ENCODE data around the gene DNAL1. TPM values are rescaled to one million over a fixed set of nuclear protein-coding genes. Genes with fewer than 3 reads are reported as not detected.

The DNAL1 gene
- total and polyA plus RNA-seq, 2 of the 4 experiments (the other 2 are of a cell fraction) = 4.5 to 5.4 TPM

GRCh38 chr14:73722581-73722980 is 77.8 kb downstream of the DNAL1 start:
- Histone ChIP-seq H4K5ac (ENCODE audit: low read depth, low read length) (no peak overlapping the region), H2BK120ac (ENCODE audit: low read depth, low read length) (no peak overlapping the region), H2AK9ac (replicated peaks; ENCODE audit: low read depth, low read length, poor library complexity) (peak overlapping the region; percentile 46), H3K27me3 (ENCODE audit: control insufficient read depth, insufficient read depth, low read length) (no peaks in the 10 kb centered on the region), H3K4ac (ENCODE audit: low read depth, low read length) (no peak overlapping the region), H3K36me3 (ENCODE audit: control insufficient read depth, insufficient read depth, low read length) (peaks cover 70% of the 10 kb centered on the region), H3K9ac (ENCODE audit: low read depth, low read length) (no peak overlapping the region), H3K9me3 (ENCODE audit: control insufficient read depth, insufficient read depth, low read length) (no peaks in the 10 kb centered on the region), H3K79me1 (ENCODE audit: low read depth in 1 of 2, low read length in 2 of 2) (peaks cover 28 to 70% of the 10 kb centered on the region in 2 experiments), H2AFZ (replicated peaks; ENCODE audit: low read length, poor library complexity) (no peak overlapping the region), H2BK15ac (ENCODE audit: low read depth, low read length) (no peak overlapping the region), H3K14ac (replicated peaks; ENCODE audit: low read depth, low read length) (no peak overlapping the region), H4K8ac (ENCODE audit: low read depth in 2 of 2, low read length in 2 of 2) (no peak overlapping the region), H2BK5ac (ENCODE audit: low read depth, low read length, poor library complexity, severe bottlenecking) (no peak overlapping the region), H4K20me1 (ENCODE audit: insufficient read depth, low read length) (peaks cover 20% of the 10 kb centered on the region), H4K91ac (ENCODE audit: insufficient read depth, low read depth, low read length) (no peak overlapping the region), H3K4me2 (ENCODE audit: low read depth, low read length) (no peak overlapping the region), H3K18ac (ENCODE audit: low read depth, low read length) (no peak overlapping the region), H3K4me3 (ENCODE audit: insufficient read depth, low read depth, low read length) (no peak overlapping the region), H2BK20ac (ENCODE audit: low read depth, low read length) (no peak overlapping the region), H3K23ac (ENCODE audit: low read depth, low read length) (no peak overlapping the region), H3K4me1 (ENCODE audit: control insufficient read depth, insufficient read depth, low read length) (peaks cover 41% of the 10 kb centered on the region), H2AK5ac (ENCODE audit: low read depth, low read length) (no peak overlapping the region), H3K56ac (ENCODE audit: extremely low read depth, insufficient read depth, low read length) (no peak overlapping the region), H3K27ac (ENCODE audit: insufficient read depth, low read length) (no peak overlapping the region), H3K9me1 (ENCODE audit: insufficient read depth, low read length) (peaks cover 9% of the 10 kb centered on the region)
- CTCF ChIA-PET = no interaction called here
- in situ Hi-C loops (cut with MboI; ENCODE audit: low sequenced_read_pairs) = no loop called here
- no peak for ATAC-seq (ENCODE audit: low read depth)
- DNase-seq = no peak
- dilution Hi-C loops (cut with HindIII; ENCODE audit: low sequenced_read_pairs, unreplicated experiment) = no loop called here
- no TSS peak for BruUV-seq (replicated peaks)
- intact Hi-C loops (cut with micrococcal nuclease) = loop anchor here (5.0 to 10.0 kb wide), 2 partner anchors 35 to 142 kb away; no protein-coding TSS in a partner anchor
- TF ChIP-seq MXI1 (IDR thresholded peaks at IDR 0.05; ENCODE audit: borderline replicate concordance, low read depth, low read length) (no peak), MAZ (IDR thresholded peaks at IDR 0.05; ENCODE audit: borderline replicate concordance, low read depth, low read length) (no peak), FOS (IDR thresholded peaks at IDR 0.05; ENCODE audit: low read depth, low read length) (no peak), POLR2A (IDR thresholded peaks at IDR 0.05; ENCODE audit: low read depth, low read length) (no peak), MAFK (IDR thresholded peaks at IDR 0.05; ENCODE audit: low read depth, low read length) (no peak), USF2 (IDR thresholded peaks at IDR 0.05; ENCODE audit: low read depth, low read length) (no peak), SMC3 (IDR thresholded peaks at IDR 0.05; ENCODE audit: low read depth, low read length) (no peak), NFE2L2 (IDR thresholded peaks at IDR 0.05; ENCODE audit: low read depth, low read length) (no peak), RFX5 (IDR thresholded peaks at IDR 0.05; ENCODE audit: low read depth, low read length) (no peak), RCOR1 (IDR thresholded peaks at IDR 0.05; ENCODE audit: insufficient replicate concordance, low read length) (no peak), RAD21 (IDR thresholded peaks at IDR 0.05; ENCODE audit: low read length) (no peak), BHLHE40 (IDR thresholded peaks at IDR 0.05; ENCODE audit: low read depth, low read length) (no peak), CEBPB (IDR thresholded peaks at IDR 0.05; ENCODE audit: low read depth, low read length) (no peak), CHD1 (IDR thresholded peaks at IDR 0.05; ENCODE audit: low read depth, low read length) (no peak)
- TF ChIP-seq, protein P1, sequence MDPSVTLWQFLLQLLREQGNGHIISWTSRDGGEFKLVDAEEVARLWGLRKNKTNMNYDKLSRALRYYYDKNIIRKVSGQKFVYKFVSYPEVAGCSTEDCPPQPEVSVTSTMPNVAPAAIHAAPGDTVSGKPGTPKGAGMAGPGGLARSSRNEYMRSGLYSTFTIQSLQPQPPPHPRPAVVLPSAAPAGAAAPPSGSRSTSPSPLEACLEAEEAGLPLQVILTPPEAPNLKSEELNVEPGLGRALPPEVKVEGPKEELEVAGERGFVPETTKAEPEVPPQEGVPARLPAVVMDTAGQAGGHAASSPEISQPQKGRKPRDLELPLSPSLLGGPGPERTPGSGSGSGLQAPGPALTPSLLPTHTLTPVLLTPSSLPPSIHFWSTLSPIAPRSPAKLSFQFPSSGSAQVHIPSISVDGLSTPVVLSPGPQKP (IDR thresholded peaks at IDR 0.05; ENCODE audit: borderline replicate concordance, low read depth, low read length) = no peak
- TF ChIP-seq, protein P2, sequence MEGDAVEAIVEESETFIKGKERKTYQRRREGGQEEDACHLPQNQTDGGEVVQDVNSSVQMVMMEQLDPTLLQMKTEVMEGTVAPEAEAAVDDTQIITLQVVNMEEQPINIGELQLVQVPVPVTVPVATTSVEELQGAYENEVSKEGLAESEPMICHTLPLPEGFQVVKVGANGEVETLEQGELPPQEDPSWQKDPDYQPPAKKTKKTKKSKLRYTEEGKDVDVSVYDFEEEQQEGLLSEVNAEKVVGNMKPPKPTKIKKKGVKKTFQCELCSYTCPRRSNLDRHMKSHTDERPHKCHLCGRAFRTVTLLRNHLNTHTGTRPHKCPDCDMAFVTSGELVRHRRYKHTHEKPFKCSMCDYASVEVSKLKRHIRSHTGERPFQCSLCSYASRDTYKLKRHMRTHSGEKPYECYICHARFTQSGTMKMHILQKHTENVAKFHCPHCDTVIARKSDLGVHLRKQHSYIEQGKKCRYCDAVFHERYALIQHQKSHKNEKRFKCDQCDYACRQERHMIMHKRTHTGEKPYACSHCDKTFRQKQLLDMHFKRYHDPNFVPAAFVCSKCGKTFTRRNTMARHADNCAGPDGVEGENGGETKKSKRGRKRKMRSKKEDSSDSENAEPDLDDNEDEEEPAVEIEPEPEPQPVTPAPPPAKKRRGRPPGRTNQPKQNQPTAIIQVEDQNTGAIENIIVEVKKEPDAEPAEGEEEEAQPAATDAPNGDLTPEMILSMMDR (conservative IDR thresholded peaks at IDR 0.05; ENCODE audit: low read depth, low read length) = no peak
- POLR2A ChIA-PET (ENCODE audit: unreplicated experiment) = no interaction called here
- no CpG with 5 or more reads among the region's 10 CpGs for WGBS, 2 experiments (ENCODE audit: extremely low coverage in 2 of 2, insufficient read length in 1 of 2)

All from IMR-90 (cell line).